ENCODE data around the gene DISP2. TPM values are rescaled to one million over a fixed set of nuclear protein-coding genes. Genes with fewer than 3 reads are reported as not detected.

DISP2 gene
- total RNA-seq, 1 experiment from 2014 or later = 10.0 TPM

DNA sequence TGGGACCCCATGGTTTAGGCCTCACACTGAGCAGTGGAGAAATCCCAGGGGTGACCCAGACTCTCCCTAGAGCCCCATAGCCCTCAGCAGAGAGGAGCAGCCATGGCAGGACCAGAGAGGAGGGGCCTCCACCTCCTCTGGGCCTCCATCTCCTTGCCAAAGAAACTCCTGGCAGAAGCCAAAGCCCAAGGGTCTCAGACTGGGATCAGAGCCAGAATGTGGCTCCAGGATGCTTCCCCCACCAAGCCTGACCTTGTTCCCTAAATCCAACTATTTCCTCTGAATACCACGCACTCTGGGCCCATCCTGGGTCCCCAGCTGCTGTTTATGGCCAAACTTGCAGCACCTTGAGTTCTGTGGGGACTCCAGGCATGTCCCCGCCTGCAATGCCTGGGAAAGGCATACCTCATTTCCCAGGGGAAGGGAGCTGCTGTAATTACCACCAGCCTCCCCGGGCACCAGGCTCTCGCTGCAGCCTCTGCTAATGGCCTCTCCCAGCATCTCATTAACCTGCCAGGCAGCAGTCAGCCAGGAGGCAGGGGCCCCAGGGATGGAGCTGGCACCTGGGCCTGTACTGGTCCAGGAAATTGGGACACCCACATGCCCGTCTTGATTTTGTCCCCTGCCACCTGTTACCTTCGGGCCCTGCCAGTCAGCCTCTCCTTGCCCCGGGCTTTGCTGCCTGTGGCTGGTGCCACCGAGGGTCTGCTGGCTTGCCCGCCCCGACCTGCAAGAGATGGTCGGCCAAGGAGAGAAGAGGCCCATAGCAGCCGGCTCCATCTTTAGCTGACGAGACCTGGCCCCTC lies 21.9 kb upstream of the DISP2 start:
- intact Hi-C loops (cut with micrococcal nuclease; ENCODE audit: unreplicated experiment) (no loop called here), in situ Hi-C loops (cut with HindIII; ENCODE audit: low pct_unique_long_range_greater_than_20kb, low sequenced_read_pairs) (no loop called here)
- ATAC-seq = no peak
- no TSS peak for BruUV-seq (replicated peaks)
- no peaks in the 10 kb centered on the region for H3K9me3 ChIP-seq (ENCODE audit: control insufficient read depth, insufficient read depth, low read depth, low read length)
- no peak overlapping the region for H3K4me3 ChIP-seq (ENCODE audit: low read depth in 2 of 2, low read length in 2 of 2)
- H3K4me1 ChIP-seq (ENCODE audit: control insufficient read depth, insufficient read depth, low read length) = peaks cover 36% of the 10 kb centered on the region
- ChIA-PET CTCF (interaction anchor here (0.6 to 1.5 kb wide), 3 partner anchors 19 to 143 kb away, joined by 4 to 8 read pairs (median 4); no protein-coding TSS in a partner anchor), POLR2A (no interaction called here)
- no peaks in the 10 kb centered on the region for H3K27me3 ChIP-seq (ENCODE audit: control insufficient read depth, insufficient read depth, low read length)
- H3K36me3 ChIP-seq (ENCODE audit: control insufficient read depth, insufficient read depth, low read length) = no peaks in the 10 kb centered on the region
- no peak for DNase-seq (ENCODE audit: low read depth, low spot score)
- no peak for TF ChIP-seq POLR2AphosphoS5 (IDR thresholded peaks at IDR 0.05; ENCODE audit: low read depth, low read length)
- TF ChIP-seq CTCF (IDR thresholded peaks at IDR 0.05) = no peak
- TF ChIP-seq TCF7L2 (IDR thresholded peaks at IDR 0.05; ENCODE audit: low read depth, low read length) = no peak
- TF ChIP-seq, protein P1, sequence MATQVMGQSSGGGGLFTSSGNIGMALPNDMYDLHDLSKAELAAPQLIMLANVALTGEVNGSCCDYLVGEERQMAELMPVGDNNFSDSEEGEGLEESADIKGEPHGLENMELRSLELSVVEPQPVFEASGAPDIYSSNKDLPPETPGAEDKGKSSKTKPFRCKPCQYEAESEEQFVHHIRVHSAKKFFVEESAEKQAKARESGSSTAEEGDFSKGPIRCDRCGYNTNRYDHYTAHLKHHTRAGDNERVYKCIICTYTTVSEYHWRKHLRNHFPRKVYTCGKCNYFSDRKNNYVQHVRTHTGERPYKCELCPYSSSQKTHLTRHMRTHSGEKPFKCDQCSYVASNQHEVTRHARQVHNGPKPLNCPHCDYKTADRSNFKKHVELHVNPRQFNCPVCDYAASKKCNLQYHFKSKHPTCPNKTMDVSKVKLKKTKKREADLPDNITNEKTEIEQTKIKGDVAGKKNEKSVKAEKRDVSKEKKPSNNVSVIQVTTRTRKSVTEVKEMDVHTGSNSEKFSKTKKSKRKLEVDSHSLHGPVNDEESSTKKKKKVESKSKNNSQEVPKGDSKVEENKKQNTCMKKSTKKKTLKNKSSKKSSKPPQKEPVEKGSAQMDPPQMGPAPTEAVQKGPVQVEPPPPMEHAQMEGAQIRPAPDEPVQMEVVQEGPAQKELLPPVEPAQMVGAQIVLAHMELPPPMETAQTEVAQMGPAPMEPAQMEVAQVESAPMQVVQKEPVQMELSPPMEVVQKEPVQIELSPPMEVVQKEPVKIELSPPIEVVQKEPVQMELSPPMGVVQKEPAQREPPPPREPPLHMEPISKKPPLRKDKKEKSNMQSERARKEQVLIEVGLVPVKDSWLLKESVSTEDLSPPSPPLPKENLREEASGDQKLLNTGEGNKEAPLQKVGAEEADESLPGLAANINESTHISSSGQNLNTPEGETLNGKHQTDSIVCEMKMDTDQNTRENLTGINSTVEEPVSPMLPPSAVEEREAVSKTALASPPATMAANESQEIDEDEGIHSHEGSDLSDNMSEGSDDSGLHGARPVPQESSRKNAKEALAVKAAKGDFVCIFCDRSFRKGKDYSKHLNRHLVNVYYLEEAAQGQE (IDR thresholded peaks at IDR 0.05; ENCODE audit: insufficient read depth in 1 of 2, low read depth in 2 of 2, low read length in 1 of 2) = no peak
- no peak for TF ChIP-seq SIN3A (IDR thresholded peaks at IDR 0.05; ENCODE audit: borderline replicate concordance, insufficient read depth, low read depth, low read length)
- H3K27ac ChIP-seq (ENCODE audit: low read length) = no peak overlapping the region

GRCh38 chr15:40336744-40337122 lies 21.3 kb upstream of the DISP2 start:
- no peak for ATAC-seq
- POLR2A ChIA-PET = no interaction called here
- no peaks in the 10 kb centered on the region for H3K36me3 ChIP-seq (ENCODE audit: control insufficient read depth, insufficient read depth, low read length)
- H3K4me3 ChIP-seq (ENCODE audit: low read depth in 2 of 2, low read length in 2 of 2) = no peak overlapping the region
- CTCF ChIA-PET = interaction anchor here (0.8 to 2.5 kb wide), 3 partner anchors 17 to 27 kb away, joined by 4 to 8 read pairs (median 4); no protein-coding TSS in a partner anchor
- H3K27ac ChIP-seq (ENCODE audit: low read length) = peak overlapping the region; percentile 53; the same call in 1 of the 2 replicates
- TF ChIP-seq CTCF (IDR thresholded peaks at IDR 0.05) (no peak; the same call in 1 of the 2 replicates), SIN3A (IDR thresholded peaks at IDR 0.05; ENCODE audit: borderline replicate concordance, insufficient read depth, low read depth, low read length) (no peak), POLR2AphosphoS5 (IDR thresholded peaks at IDR 0.05; ENCODE audit: low read depth, low read length) (no peak), TCF7L2 (IDR thresholded peaks at IDR 0.05; ENCODE audit: low read depth, low read length) (no peak)
- TF ChIP-seq, protein P1 (IDR thresholded peaks at IDR 0.05; ENCODE audit: insufficient read depth in 1 of 2, low read depth in 2 of 2, low read length in 1 of 2) = no peak
- H3K27me3 ChIP-seq (ENCODE audit: control insufficient read depth, insufficient read depth, low read length) = no peaks in the 10 kb centered on the region
- in situ Hi-C loops (cut with HindIII; ENCODE audit: low pct_unique_long_range_greater_than_20kb, low sequenced_read_pairs) (no loop called here), intact Hi-C loops (cut with micrococcal nuclease; ENCODE audit: unreplicated experiment) (no loop called here)
- H3K9me3 ChIP-seq (ENCODE audit: control insufficient read depth, insufficient read depth, low read depth, low read length) = no peaks in the 10 kb centered on the region
- no peak for DNase-seq (ENCODE audit: low read depth, low spot score)
- BruUV-seq (replicated peaks) = no TSS peak
- peaks cover 42% of the 10 kb centered on the region for H3K4me1 ChIP-seq (ENCODE audit: control insufficient read depth, insufficient read depth, low read length)

Measured in Panc1 (cell line).